ENCODE data around the gene SPPL2A.
"Not testable (repeated sequence)": the region's sequence is repeated elsewhere in the genome, so short reads cannot be mapped to it uniquely, and the experiment has no call there.

SPPL2A gene

DNA sequence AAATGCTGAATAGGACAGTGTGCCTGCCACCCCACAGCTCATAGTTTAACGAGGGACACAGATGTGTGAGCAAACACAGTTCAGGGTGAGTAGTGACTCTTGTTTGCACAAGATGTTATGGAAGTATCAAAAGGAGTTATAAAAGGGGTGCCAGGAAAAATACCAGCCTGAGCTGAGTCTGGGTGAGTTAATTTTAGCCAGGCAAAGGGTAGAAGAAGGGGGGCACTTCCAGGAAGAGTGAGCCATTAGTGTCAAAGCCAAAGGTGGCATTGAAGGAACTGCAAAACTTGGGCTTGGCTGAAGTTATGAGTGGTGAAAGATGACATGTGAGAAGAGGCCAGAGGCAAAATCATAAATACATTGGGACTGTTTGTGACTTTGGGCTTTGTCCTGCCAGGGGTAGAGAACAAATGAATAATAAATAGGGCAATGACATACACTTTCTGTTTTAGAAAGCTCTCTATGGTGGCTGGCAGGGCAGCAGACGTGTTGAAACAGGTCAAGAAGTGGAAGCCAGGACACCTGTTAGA is 1.9 kb upstream of the SPPL2A start:
- no peak for DNase-seq (ENCODE audit: low read depth in 2 of 2, low spot score in 1 of 2)

DNA sequence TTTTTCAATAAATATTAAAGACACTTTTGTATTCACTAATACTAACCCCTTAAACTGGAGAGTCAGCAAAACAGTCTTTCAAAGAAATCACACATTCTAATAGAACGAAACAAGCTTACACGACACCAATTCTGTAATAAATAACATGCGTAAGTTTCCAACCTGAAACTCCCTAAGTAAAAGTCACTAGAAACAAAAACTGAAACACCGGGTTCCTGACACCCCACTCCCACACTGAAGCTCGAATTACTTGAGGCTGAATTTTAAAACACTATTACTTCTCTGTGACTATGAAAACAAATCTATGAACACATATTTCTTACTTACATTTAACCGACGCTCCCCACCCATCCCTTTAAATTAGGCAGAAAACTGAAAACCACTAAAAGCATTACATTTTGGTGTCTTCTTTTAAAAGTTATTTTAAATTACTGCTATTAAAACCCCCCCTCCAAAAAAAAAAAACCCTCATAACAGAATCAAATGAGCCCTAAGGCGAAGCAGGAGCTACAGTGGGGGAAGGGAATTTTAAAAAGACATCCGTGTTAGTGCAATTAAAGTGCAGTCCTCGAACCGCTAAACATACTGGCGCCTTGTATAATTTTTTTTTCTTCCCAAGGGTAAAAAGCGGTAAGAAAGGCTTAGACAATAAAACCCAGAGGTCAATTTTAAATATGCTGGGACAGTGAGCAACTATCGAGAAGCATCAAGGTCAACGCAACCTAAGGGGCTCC is 878 bp downstream of the SPPL2A start:
- DNase-seq (ENCODE audit: low read depth in 2 of 2, low spot score in 1 of 2) = no peak

DNA sequence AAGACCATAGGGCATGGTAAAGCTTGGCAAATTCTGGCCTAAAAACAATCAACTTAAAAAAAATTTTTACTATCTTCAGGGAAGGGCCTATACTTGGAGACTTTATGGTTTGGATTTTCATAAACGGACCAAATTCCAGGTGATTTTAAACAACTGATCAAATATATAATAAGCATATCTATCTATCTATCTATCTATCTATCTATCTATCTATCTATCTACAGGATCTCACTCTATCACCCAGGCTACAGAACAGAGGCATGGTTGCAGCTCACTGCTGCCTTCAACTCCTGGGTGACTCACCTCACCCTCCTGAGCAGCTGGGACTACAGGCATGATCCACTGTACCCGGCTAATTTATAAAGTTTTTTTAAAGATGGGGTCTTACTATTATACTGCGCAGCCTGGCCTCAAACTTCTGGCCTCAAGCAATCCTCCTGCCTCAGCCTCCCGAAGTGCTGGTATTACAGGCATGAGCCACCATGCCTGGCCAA is 6.7 kb downstream of the SPPL2A start:
- no peak for DNase-seq (ENCODE audit: low read depth in 2 of 2, low spot score in 1 of 2)

DNA sequence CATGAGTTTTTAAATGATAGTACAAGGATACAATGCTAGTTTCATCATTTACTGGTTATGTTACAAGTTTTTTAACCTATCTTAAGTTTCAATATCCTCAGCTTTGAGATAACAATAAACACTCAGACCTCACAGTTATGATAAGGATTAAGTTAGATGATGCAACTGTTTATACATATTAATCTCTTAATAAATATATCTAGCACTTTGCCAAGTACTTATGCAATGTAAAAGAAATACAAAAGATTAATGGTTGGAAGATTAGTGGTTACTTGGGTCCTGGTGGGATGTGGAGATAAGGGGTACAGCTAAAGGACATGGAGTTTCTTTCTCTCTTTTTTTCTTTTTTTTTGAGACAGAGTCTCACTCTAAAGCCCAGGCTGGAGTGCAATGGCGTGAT is 12.0 kb downstream of the SPPL2A start:
- no peak for DNase-seq (ENCODE audit: low read depth in 2 of 2, low spot score in 1 of 2)

DNA sequence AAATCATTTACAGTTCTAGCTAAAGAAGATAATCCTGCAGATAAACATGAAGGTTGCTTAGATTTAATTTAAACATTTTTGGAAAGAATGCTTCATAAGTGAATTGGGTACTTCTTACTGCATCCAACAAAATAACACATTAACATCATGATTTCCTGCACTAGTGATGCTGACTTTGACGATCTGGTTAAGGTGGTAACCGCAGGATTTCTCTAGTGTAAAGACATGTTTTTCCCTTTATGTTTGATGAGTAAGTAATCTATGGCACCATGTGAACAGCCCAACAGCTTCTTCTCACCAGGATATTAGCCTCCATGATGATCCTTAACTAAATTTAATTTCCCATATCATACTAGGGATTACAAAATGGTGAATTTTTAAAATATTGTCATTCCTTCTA is 14.1 kb downstream of the SPPL2A start:
- no peak for DNase-seq (ENCODE audit: low read depth in 2 of 2, low spot score in 1 of 2)

DNA sequence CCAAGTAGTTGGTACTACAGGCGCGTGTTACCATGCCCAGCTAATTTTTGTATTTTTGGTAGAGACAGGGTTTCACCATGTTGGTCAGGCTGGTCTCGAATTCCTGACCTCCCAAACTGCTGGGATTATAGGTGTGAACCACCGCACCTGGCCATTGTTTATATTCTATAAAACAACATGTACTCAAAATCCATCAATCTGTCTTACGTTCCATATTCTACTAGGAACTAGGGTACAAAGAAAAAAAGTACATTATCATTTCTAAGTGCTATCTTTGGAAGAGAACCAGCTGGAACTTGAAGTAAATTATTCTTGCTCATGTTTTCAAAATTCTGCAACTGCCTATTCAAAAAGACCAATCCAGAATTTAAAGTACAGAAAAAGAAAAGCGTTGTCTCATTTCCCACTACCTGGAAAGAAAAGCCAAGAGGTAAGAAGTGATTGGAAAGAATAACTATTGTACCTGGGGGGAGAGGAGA is 15.2 kb downstream of the SPPL2A start:
- DNase-seq (ENCODE audit: low read depth in 2 of 2, low spot score in 1 of 2) = no peak

DNA sequence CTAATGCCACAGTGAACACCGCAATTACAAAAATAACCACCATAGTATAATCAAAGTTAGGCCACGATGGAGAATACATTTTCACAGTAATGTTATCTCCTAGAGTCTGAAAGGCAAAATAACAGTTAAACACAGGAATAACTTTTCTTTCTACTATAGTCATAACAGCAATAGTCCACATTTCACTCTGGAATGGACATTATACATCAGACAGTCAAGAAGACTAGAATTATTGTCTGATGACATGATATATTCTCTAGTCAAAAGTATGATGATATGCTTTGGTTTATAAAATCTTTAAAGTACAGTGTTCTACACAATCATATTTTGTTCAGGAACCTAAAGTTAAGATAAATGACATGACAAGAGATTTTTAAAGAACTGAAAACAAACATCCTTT is 18.0 kb downstream of the SPPL2A start:
- DNase-seq (ENCODE audit: low read depth in 2 of 2, low spot score in 1 of 2) = no peak

DNA sequence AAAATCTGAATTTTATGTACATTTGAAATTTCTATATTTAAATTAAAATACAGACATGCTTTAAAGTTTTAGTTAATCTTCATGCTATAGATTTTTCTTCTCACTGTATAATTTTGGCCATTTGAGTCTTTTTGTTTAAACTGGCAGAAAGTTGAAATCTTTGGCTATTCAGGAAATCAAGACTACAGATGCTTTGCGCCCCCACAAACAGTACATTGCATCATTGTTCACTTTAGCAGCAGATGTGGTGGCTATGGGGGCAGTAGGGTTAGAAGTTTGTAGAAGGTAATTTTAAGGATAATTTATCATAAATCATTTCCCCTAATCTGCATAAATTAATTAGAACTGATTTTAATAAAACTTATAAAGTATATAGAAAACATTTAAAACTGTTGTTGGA is 20.9 kb downstream of the SPPL2A start:
- no peak for DNase-seq (ENCODE audit: low read depth in 2 of 2, low spot score in 1 of 2)

DNA sequence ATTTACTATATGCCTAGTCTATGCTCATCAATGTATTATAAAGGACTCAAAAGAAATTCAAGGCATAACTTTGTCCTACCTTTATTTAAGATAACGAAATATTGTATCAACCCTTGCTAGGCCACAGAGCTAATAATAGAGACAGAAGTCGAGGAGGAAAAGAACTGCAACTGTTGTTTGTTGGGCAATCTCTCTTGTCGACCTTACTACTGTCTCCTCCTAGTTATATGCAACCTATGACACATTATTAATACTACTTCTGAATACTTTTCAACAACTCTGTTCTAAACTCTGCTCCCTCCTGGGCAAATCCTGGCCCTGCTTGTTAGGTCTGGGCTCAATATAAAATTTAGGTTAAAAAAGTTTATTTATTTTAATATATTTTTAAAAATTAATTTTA is 24.6 kb downstream of the SPPL2A start:
- no peak for DNase-seq (ENCODE audit: low read depth in 2 of 2, low spot score in 1 of 2)

DNA sequence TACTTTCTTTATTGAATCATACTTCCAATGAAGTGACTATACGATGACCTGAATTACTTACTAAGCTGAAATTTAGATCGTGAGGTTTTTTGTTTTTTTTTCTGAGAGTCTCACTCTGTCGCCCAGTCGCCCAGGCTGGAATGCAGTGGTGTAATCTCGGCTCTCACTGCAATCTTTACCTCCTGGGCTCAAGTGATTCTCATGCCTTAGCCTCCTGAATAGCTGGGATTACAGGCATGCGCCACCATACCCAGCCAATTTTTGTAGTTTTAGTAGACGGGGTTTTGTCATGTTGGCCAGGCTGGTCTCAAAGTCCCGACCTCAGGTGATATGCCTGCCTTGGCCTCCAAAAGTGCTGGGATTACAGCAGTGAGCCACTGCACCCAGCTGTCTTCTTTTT is 28.7 kb downstream of the SPPL2A start:
- no peak for DNase-seq (ENCODE audit: low read depth in 2 of 2, low spot score in 1 of 2)

DNA sequence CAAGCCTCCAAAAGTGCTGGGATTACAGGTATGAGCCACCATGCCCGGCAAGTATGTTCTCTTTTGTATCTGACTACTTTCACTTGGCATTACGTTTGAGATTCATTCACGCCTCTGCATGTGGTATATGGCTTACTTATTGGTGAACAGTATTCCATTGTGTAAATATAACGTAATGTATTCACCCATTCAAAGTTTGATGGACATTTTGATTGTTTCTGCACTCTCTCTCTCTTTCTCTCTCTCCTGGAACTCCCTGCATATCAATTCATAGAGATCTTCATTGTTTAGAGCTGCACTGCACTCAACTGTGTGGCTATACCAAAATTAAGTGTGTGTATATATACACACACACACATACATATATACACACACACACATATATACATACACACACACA is 30.4 kb downstream of the SPPL2A start:
- DNase-seq (ENCODE audit: low read depth in 2 of 2, low spot score in 1 of 2) = no peak

DNA sequence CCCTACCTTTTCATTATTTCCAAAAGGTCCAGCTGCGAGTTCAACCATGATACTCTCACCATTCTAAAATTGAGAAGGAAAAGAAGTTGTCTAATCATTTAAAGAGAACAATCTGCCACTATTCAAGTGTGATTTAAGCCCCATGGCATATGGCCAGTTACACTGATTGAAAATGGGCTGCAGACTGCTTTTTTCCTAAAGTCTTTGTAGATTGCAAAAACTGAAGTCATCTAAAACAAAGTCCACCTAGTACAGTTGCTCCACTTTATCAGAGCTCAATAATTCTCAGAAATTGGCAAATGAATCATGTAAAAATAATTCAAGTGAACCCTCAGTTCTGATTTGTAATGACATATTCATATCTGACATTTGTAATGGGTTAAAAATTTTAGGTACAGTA is 39.2 kb downstream of the SPPL2A start:
- no peak for DNase-seq (ENCODE audit: low read depth in 2 of 2, low spot score in 1 of 2)

DNA sequence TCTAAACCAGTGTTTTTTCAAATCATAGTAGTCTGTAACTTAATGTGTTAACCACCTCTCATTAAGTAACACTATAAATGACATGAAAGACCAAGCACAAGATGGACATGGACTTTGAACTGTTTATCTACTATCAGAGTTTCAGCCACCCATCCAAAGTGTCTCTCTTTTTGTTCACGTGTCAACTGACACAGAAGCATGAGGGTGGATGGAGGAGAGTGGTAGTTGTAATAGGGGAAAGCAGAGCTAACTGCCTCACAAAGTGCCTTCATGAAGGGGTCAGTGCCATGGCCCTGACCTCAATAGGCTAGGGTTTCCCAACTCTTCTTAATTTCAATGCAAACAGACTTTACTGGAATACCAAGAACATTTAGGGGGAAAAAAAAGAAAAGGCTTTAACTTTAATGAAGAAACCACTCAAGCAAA is 46.8 kb downstream of the SPPL2A start:
- no peak for DNase-seq (ENCODE audit: low read depth in 2 of 2, low spot score in 1 of 2)

DNA sequence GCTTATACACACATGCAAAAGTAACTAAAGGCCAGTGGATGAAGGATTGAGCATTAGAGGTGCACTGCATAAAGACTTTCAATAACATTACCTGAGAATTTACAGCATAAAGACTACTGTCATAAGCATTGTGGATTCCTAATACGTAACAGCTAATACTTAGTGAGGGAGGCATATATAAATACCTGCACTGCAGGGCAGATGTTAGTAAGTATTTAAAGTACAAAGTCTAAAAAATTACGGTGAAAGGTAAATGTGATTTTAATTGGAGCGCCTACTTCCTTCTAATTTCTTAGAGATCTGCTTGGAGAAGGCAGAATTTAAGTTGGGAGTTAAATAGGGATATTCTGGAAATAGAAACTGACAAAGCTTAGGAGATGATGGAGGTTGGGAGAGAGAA is 53.5 kb downstream of the SPPL2A start:
- DNase-seq (ENCODE audit: low read depth in 2 of 2, low spot score in 1 of 2) = no peak

DNA sequence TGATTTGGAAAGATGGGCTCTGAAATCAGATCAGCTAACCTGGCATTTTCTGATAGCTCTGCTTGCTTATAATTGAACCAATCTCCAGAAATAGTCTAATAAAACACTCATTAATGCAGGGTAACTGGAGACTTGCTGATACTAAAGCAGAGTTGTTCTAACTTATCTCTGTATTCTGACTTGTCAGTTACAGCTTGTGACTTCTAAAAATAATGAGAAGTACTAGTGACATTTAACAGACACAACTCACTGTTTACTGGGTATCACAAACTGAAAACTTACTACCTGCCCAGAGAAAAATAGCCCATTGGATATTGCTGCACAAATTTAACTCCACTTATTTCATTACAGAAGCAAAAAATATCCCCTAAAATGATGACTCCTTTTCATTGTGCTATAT is 54.9 kb downstream of the SPPL2A start:
- DNase-seq (ENCODE audit: low read depth in 2 of 2, low spot score in 1 of 2) = no peak

DNA sequence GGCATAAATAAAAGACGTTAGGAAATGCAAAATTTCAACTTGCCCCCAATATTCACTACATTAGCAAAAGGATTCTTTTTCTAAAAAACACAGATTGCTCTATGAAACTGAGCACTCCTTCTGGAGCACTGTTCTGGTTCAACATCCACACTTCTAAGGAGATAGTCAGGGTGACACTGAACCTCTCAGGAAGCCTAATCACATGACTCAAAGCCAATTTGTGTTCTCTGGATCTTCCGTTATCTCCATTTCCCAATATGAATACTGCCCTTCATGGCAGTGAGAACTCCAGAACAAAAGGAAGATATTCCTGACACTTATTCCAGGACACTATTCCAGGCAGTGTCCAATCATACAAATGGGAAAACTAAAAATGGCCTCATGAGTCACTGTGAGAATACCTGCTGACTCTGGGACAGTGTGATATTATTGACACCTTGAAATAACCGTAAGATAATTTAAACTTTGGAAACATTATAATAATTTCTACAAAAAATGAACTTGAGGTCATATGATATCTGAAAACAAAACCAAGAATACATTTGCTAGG is 57.6 kb downstream of the SPPL2A start:
- DNase-seq (ENCODE audit: low read depth in 2 of 2, low spot score in 1 of 2) = no peak

DNA sequence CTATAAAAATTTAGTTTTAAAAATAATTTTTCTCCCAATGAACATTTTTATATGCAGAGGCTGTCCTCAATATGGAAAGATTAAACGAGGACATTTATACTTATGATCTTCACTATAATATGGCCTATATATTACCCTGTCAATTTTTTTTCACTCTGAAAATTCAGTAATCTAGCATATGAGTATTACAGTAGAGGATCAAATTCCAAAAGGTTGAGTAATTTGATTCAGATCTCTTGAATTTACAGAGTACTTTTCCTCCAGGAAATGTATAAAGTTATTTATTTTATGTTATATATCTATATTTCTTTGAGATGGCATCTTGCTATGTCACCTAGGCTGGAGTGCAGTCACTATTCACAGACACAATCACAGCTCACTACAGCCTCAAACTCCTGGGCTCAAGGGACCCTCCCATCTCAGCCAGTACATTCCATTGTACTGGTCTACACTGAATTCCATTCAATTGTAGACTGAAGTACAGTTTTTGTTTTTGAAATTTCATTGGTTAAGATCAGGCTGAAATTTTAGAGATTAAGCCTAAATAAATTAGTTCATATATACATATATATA is 62.7 kb downstream of the SPPL2A start:
- no peak for DNase-seq (ENCODE audit: low read depth in 2 of 2, low spot score in 1 of 2)

DNA sequence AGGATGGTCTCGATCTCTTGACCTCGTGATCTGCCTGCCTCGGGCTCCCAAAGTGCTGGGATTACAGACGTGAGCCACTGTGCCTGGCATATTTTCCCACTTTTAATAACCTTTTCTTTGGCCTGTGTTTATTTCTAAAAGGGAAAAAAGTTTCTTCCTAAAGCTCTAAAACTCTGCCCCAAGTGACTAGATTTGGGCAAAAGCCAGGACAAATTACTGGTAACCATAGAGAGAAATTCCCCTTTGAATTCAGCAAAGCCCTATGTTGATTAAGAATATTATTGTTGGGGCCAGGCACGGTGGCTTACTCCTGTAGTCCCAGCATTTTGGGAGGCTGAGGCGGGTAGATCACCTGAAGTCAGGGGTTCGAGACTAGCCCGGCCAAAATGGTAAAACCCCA is 67.4 kb downstream of the SPPL2A start:
- DNase-seq (ENCODE audit: low read depth in 2 of 2, low spot score in 1 of 2) = no peak

DNA sequence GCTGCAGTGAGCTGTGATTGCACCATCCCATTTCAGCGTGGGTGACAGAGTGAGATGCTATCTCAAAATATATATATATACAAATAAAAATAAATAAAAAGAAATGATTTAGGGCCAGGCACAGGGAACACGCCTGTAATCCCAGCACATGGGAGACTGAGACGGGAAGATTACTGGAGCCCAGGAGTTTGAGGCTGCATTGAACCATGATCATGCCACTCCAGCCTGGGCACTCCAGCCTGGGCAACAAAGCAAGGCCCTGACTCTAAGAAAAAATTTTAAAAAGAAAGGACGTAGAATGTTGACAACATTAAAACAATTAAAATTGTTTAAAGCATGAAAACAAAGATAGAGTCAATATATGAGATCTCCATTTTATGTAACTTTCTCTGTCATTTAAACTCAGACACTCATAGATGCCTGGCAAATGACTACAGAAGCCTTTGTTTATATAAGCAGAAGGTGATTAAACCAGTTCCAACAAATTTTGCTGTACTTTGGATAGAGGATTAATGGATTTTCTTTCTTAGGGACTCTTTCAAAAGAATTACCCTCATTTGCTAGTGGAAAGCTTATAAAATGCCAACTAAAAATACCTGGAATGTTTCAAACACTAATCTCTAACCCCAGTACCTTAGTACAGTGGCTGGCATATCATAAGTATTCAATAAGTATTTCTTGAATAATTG is 68.3 kb downstream of the SPPL2A start:
- no peak for DNase-seq (ENCODE audit: low read depth in 2 of 2, low spot score in 1 of 2)

DNA sequence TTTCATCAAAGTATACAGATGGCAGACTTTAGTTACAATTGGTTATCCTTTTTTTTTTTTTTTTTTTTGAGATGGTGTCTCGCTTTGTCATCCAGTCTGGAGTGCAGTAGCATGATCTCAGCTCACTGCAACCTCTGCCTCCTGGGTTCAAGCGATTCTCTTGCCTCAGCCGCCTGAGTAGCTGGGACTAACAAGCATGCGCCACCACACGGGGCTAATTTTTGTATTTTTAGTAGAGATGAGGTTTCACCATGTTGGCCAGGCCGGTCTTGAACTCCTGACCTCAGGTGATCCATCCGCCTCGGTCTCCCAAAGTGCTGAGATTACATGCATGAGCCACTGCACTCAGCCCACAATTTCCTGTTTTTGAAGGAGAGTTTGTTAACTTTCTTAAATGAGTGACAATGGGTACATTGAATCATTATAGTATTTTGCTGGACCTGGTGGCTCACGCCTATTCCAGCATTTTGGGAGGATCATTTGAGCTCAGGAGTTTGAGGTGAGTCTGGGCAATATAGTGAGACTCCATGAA is 70.8 kb downstream of the SPPL2A start:
- DNase-seq (ENCODE audit: low read depth in 2 of 2, low spot score in 1 of 2) = not testable (repeated sequence)

DNA sequence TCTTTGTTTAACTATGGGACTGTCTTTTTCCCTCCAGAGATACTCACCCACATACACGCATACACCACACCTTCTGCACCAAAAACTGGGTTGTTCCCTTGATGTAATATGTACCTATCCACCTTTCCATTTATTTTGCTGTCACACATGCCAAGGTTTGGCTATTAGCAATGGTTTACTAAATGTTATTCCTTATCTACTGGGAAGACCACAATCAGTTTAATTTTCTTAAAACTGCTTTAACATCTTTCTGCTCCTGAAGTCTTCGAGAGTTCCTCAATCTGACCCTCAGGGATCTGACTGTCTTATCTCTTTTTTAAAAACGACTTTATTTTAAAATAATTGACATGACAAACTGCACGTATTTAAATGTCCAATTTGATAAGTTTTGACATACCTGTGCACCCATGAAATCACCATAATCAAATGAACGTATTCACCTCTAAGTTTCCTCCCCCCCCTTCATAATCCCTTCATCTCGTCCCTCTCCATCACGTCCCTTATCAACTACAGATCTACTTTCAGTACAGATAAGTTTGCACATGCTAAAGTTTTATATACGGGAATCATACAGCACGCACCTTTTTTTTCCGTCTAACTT is 78.1 kb downstream of the SPPL2A start:
- DNase-seq (ENCODE audit: low read depth in 2 of 2, low spot score in 1 of 2) = no peak
